Neural cell (in vitro differentiated cells): ENCODE data around the gene SETD1A. TPM values are rescaled to one million over a fixed set of nuclear protein-coding genes. Genes with fewer than 3 reads are reported as not detected.
"Not testable (repeated sequence)": the region's sequence is repeated elsewhere in the genome, so short reads cannot be mapped to it uniquely, and the experiment has no call there.

Experiments
- H2AFZ ChIP-seq: fragments of 200-600, 300-800 bp; sonication (generic), shearing (Covaris generic); 2 replicates; pipeline ENCODE4 v1.6.0; 2014; ENCODE audit warnings: low read depth, mild to moderate bottlenecking, antibody characterized with exemption, low read length, moderate library complexity
- H3F3A ChIP-seq: fragments of 200-600 bp; shearing (Covaris generic); 2 replicates; pipeline ENCODE4 v1.6.1; 2016; ENCODE audit warnings: mild to moderate bottlenecking, moderate library complexity, mixed read lengths, antibody characterized with exemption, low read length; ENCODE audit not compliant: insufficient read depth, poor library complexity, severe bottlenecking
- H3K27ac ChIP-seq: fragments of 200-600, 300-800 bp; sonication (generic), shearing (Covaris generic); 2 replicates; pipeline ENCODE4 v1.5.1; 2014; ENCODE audit warnings: mild to moderate bottlenecking, low read length, moderate library complexity
- H3K27me3 ChIP-seq: fragments of 300-800, 200-600 bp; sonication (generic), shearing (Covaris generic); 2 replicates; pipeline ENCODE4 v1.6.0; 2014; ENCODE audit warnings: mild to moderate bottlenecking, low read depth, low read length, moderate library complexity; ENCODE audit not compliant: insufficient read depth
- H3K36me3 ChIP-seq: fragments of 300-800, 200-600 bp; sonication (generic), shearing (Covaris generic); 2 replicates; pipeline ENCODE4 v1.5.1; 2014; ENCODE audit warnings: mild to moderate bottlenecking, antibody characterized with exemption, low read length, moderate library complexity; ENCODE audit not compliant: insufficient read depth
- H3K4me2 ChIP-seq: fragments of 300-800, 200-600 bp; sonication (generic), shearing (Covaris generic); 2 replicates; pipeline ENCODE4 v1.6.0; 2014; ENCODE audit warnings: mild to moderate bottlenecking, low read length
- H3K4me3 ChIP-seq: fragments of 300-800, 200-600 bp; sonication (generic), shearing (Covaris generic); 2 replicates; pipeline ENCODE4 v1.5.1; 2014; ENCODE audit warnings: mild to moderate bottlenecking, low read length, moderate library complexity
- H3K79me2 ChIP-seq: fragments of 200-600 bp; shearing (Covaris generic); replicated peaks from 2 replicates; pipeline ENCODE4 v1.6.0; 2014; ENCODE audit warnings: mild to moderate bottlenecking, low read length, moderate library complexity; ENCODE audit not compliant: insufficient read depth
- H3K9ac ChIP-seq: fragments of 300-800, 200-600 bp; sonication (generic), shearing (Covaris generic); 2 replicates; pipeline ENCODE4 v1.6.1; 2016; ENCODE audit warnings: mild to moderate bottlenecking, low read length, mixed read lengths
- H3K9me2 ChIP-seq: fragments of 200-600 bp; shearing (Covaris generic); 2 replicates; pipeline ENCODE4 v1.6.1; 2016; ENCODE audit warnings: mild to moderate bottlenecking, low read length, mixed read lengths; ENCODE audit not compliant: insufficient read depth
- H3K9me3 ChIP-seq: fragments of 200-600, 300-800 bp; sonication (generic), shearing (Covaris generic); 2 replicates; pipeline ENCODE4 v1.6.1; 2016; ENCODE audit warnings: mild to moderate bottlenecking, mixed run types, low read length, moderate library complexity, mixed read lengths
- H4K20me1 ChIP-seq: fragments of 200-600 bp; shearing (Covaris generic); 2 replicates; pipeline ENCODE4 v1.6.1; 2016; ENCODE audit warnings: mild to moderate bottlenecking, mixed run types; ENCODE audit not compliant: insufficient read depth
- CTCF ChIP-seq: fragments of 450-650 bp; IDR thresholded peaks from 2 replicates; pipeline ENCODE4 v1.5.1; 2014; ENCODE audit warnings: antibody characterized with exemption, mild to moderate bottlenecking, moderate library complexity; ENCODE audit not compliant: poor library complexity, severe bottlenecking
- EP300 ChIP-seq: fragments of 450-650 bp; conservative IDR thresholded peaks from 2 replicates; pipeline ENCODE4 v1.6.1; 2014; ENCODE audit warnings: antibody characterized with exemption, mild to moderate bottlenecking, moderate library complexity; ENCODE audit not compliant: poor library complexity, severe bottlenecking
- EZH2 ChIP-seq: fragments of 200-600, 300-800 bp; shearing (Covaris generic), sonication (generic); IDR thresholded peaks from 2 replicates; pipeline ENCODE4 v1.6.1; 2014; ENCODE audit warnings: antibody characterized with exemption, low read length, borderline replicate concordance, mild to moderate bottlenecking; ENCODE audit not compliant: insufficient read depth, poor library complexity, severe bottlenecking
- MXI1 ChIP-seq: fragments of 450-650 bp; conservative IDR thresholded peaks from 2 replicates; pipeline ENCODE4 v1.6.1; 2014; ENCODE audit warnings: antibody characterized with exemption, mild to moderate bottlenecking; ENCODE audit not compliant: poor library complexity, severe bottlenecking
- POLR2AphosphoS5 ChIP-seq: IDR thresholded peaks from 2 replicates; pipeline ENCODE4 v1.6.1; 2012
- RAD21 ChIP-seq: fragments of 450-650 bp; conservative IDR thresholded peaks from 2 replicates; pipeline ENCODE4 v1.6.1; 2014; ENCODE audit warnings: antibody characterized with exemption, mild to moderate bottlenecking, moderate library complexity
- REST ChIP-seq: IDR thresholded peaks from 2 replicates; pipeline ENCODE4 v1.6.1; 2012; ENCODE audit warnings: borderline replicate concordance
- SMC3 ChIP-seq: fragments of 450-650 bp; conservative IDR thresholded peaks from 2 replicates; pipeline ENCODE4 v1.6.1; 2014; ENCODE audit warnings: antibody characterized with exemption, mild to moderate bottlenecking, moderate library complexity; ENCODE audit not compliant: poor library complexity
- TAF1 ChIP-seq: IDR thresholded peaks from 2 replicates; pipeline ENCODE4 v1.6.1; 2012; ENCODE audit warnings: low read depth
- polyA plus RNA-seq: library from polyadenylated mRNA; depleted of rRNA; stranded (reverse); fragments of >200 nt; gene quantifications from 2 replicates; pipeline ENCODE4 v1.2.3, GENCODE V29; 2014

The SETD1A gene
- polyA plus RNA-seq, 1 donor from 2014 or later, result 1.4 TPM

GRCh38 chr16:31011815-31012214 is 54.3 kb downstream of the SETD1A start:
- H3K9me3 ChIP-seq, H3K9ac ChIP-seq, H3F3A ChIP-seq, H3K9me2 ChIP-seq, H3K4me3 ChIP-seq, H4K20me1 ChIP-seq, H3K27me3 ChIP-seq, H3K4me2 ChIP-seq, H3K36me3 ChIP-seq, H2AFZ ChIP-seq, H3K27ac ChIP-seq: not testable (repeated sequence)
- peaks cover 14% of the 10 kb centered on the region for H3K79me2 ChIP-seq

GRCh38 chr16:31013292-31013691 is 55.7 kb downstream of the SETD1A start:
- H3F3A ChIP-seq, H3K4me3 ChIP-seq, H3K9ac ChIP-seq, H3K27ac ChIP-seq, H3K36me3 ChIP-seq, H3K4me2 ChIP-seq, H3K9me2 ChIP-seq, H2AFZ ChIP-seq, H4K20me1 ChIP-seq, H3K27me3 ChIP-seq, H3K9me3 ChIP-seq: not testable (repeated sequence)
- H3K79me2 ChIP-seq, result peaks cover 14% of the 10 kb centered on the region

- H3K4me2 ChIP-seq, result no peak overlapping the region
- H3F3A ChIP-seq, result no peaks in the 10 kb centered on the region
- no peak overlapping the region for H3K9ac ChIP-seq
- H3K9me3 ChIP-seq, result no peaks in the 10 kb centered on the region
- no peak overlapping the region for H2AFZ ChIP-seq
- no peaks in the 10 kb centered on the region for H3K79me2 ChIP-seq
- no peak for TF ChIP-seq TAF1
- TF ChIP-seq POLR2AphosphoS5, result no peak
- TF ChIP-seq MXI1, result no peak
- no peak for TF ChIP-seq EZH2
- TF ChIP-seq CTCF, result no peak
- no peak for TF ChIP-seq EP300
- no peak for TF ChIP-seq RAD21
- no peak for TF ChIP-seq REST
- TF ChIP-seq SMC3, result no peak
- H3K27me3 ChIP-seq, result no peaks in the 10 kb centered on the region
- H3K27ac ChIP-seq, result no peak overlapping the region
- no peaks in the 10 kb centered on the region for H3K36me3 ChIP-seq
- H3K9me2 ChIP-seq, result no peaks in the 10 kb centered on the region
- no peak overlapping the region for H3K4me3 ChIP-seq
- no peaks in the 10 kb centered on the region for H4K20me1 ChIP-seq
Measured at GRCh38 chr16:31016018-31016417, 58.5 kb downstream of the SETD1A start.

GRCh38 chr16:31017756-31018155 is 60.2 kb downstream of the SETD1A start:
- H3K9ac ChIP-seq, H3K9me3 ChIP-seq, H2AFZ ChIP-seq, H4K20me1 ChIP-seq, H3F3A ChIP-seq, H3K79me2 ChIP-seq, H3K27me3 ChIP-seq, H3K4me3 ChIP-seq, H3K4me2 ChIP-seq, H3K36me3 ChIP-seq, H3K27ac ChIP-seq, H3K9me2 ChIP-seq: not testable (repeated sequence)
